CD14-positive monocyte (primary cell): ENCODE measurements around the gene UQCC2. TPM values are rescaled to one million over a fixed set of nuclear protein-coding genes. Genes with fewer than 3 reads are reported as not detected.

ENCODE experiments used
- DNase-seq, 3 donors: peaks; one replicate each; pipeline ENCODE4 v3.0.0-alpha.2; 2011 to 2022
- H2AFZ ChIP-seq: 2 replicates; pipeline ENCODE4 v1.6.0; 2012; ENCODE audit warnings: mild to moderate bottlenecking, low read depth, low read length, inconsistent platforms; ENCODE audit not compliant: insufficient read depth, poor library complexity, severe bottlenecking
- H3K27ac ChIP-seq, 2 donors: 1 replicate in 1 of 2; 2 replicates in 1 of 2; pipeline ENCODE4 v1.5.1; 2012 to 2013; ENCODE audit warnings: low read length in 2 of 2, control low read depth in 1 of 2, inconsistent platforms in 1 of 2, low read depth in 1 of 2, mild to moderate bottlenecking in 1 of 2
- H3K27me3 ChIP-seq, 2 donors: one replicate each; pipeline versions ENCODE4 v1.6.0 to v1.6.1; 2011 to 2013; ENCODE audit warnings: low read length in 2 of 2; ENCODE audit not compliant: control insufficient read depth in 2 of 2, insufficient read depth in 2 of 2
- H3K36me3 ChIP-seq, 2 donors: replicated peaks in 1 of 2; 1 replicate in 1 of 2; 2 replicates in 1 of 2; pipeline versions ENCODE4 v1.5.1 to v1.6.1; 2012 to 2013; ENCODE audit warnings: low read length in 2 of 2, control low read depth in 1 of 2, inconsistent platforms in 1 of 2, mild to moderate bottlenecking in 1 of 2; ENCODE audit not compliant: insufficient read depth in 2 of 2, control insufficient read depth in 1 of 2
- H3K4me1 ChIP-seq, 2 donors: 1 replicate in 1 of 2; 2 replicates in 1 of 2; pipeline versions ENCODE4 v1.5.1 to v1.6.1; 2012 to 2013; ENCODE audit warnings: low read length in 2 of 2, control low read depth in 1 of 2, inconsistent platforms in 1 of 2, mild to moderate bottlenecking in 1 of 2, moderate library complexity in 1 of 2; ENCODE audit not compliant: insufficient read depth in 2 of 2, control insufficient read depth in 1 of 2
- H3K4me2 ChIP-seq: replicated peaks from 2 replicates; pipeline ENCODE3; 2012; ENCODE audit warnings: low read length, moderate library complexity, mild to moderate bottlenecking; ENCODE audit not compliant: poor library complexity, severe bottlenecking; ENCODE audit errors: extremely low read depth
- H3K4me3 ChIP-seq, 3 experiments: fragments of 200-600 bp in 1 of 3; sonication (generic) in 1 of 3; replicated peaks in 1 of 3; 1 replicate in 2 of 3; 2 replicates in 1 of 3; pipeline ENCODE4 v1.5.1; 2011 to 2013; ENCODE audit warnings: low read length in 3 of 3, mild to moderate bottlenecking in 3 of 3, control low read depth in 2 of 3, low read depth in 2 of 3, inconsistent platforms in 1 of 3, moderate library complexity in 1 of 3
- H3K79me2 ChIP-seq: 2 replicates; pipeline ENCODE4 v1.6.0; 2012; ENCODE audit warnings: mild to moderate bottlenecking, control low read depth, inconsistent platforms, low read length, moderate library complexity; ENCODE audit not compliant: insufficient read depth
- H3K9ac ChIP-seq: 2 replicates; pipeline ENCODE4 v1.6.0; 2017; ENCODE audit warnings: low read length, mild to moderate bottlenecking; ENCODE audit not compliant: insufficient read depth, poor library complexity, severe bottlenecking
- H3K9me3 ChIP-seq, 2 donors: replicated peaks in 1 of 2; 1 replicate in 1 of 2; 2 replicates in 1 of 2; pipeline versions ENCODE4 v1.5.1 to v1.6.1; 2012 to 2013; ENCODE audit warnings: low read length in 2 of 2, control low read depth in 1 of 2; ENCODE audit not compliant: control insufficient read depth in 1 of 2, insufficient read depth in 1 of 2
- H4K20me1 ChIP-seq: 2 replicates; pipeline ENCODE4 v1.6.0; 2012; ENCODE audit warnings: mild to moderate bottlenecking, low read length, control low read depth, moderate library complexity; ENCODE audit not compliant: insufficient read depth
- H3K27ac Mint-ChIP-seq, 7 donors: one replicate each; pipeline ENCODE4 v1.8.0; 2020; ENCODE audit warnings: mild to moderate bottlenecking in 7 of 7, mixed read lengths in 7 of 7, moderate library complexity in 6 of 7, inconsistent platforms in 2 of 7
- H3K27me3 Mint-ChIP-seq, 3 donors: one replicate each; pipeline ENCODE4 v1.8.0; 2021 to 2022; ENCODE audit warnings: low read depth in 3 of 3, mild to moderate bottlenecking in 3 of 3, mixed read lengths in 3 of 3, moderate library complexity in 3 of 3, inconsistent platforms in 1 of 3
- H3K36me3 Mint-ChIP-seq, 2 donors: one replicate each; pipeline ENCODE4 v1.8.0; 2020; ENCODE audit warnings: mixed read lengths in 2 of 2, inconsistent platforms in 1 of 2, mild to moderate bottlenecking in 1 of 2
- H3K4me1 Mint-ChIP-seq: one replicate; pipeline ENCODE4 v1.8.0; 2020; ENCODE audit warnings: mild to moderate bottlenecking, mixed read lengths
- H3K4me3 Mint-ChIP-seq, 2 donors: one replicate each; pipeline ENCODE4 v1.8.0; 2020; ENCODE audit warnings: mild to moderate bottlenecking in 2 of 2, mixed read lengths in 2 of 2, moderate library complexity in 1 of 2
- H3K9me3 Mint-ChIP-seq, 7 donors: one replicate each; pipeline ENCODE4 v1.8.0; 2020 to 2022; ENCODE audit warnings: mixed read lengths in 7 of 7, mild to moderate bottlenecking in 6 of 7, moderate library complexity in 6 of 7, inconsistent platforms in 2 of 7
- CTCF ChIP-seq: fragments of 200-600 bp; IDR thresholded peaks from one replicate; pipeline ENCODE4 v1.8.0; 2022; ENCODE audit warnings: antibody characterized with exemption, mild to moderate bottlenecking
- WGBS: methylation state at CpG from one replicate; pipeline ENCODE4 v1.1.5; 2013; ENCODE audit warnings: missing lambda C conversion rate; ENCODE audit not compliant: insufficient coverage; 5-methylcytosine and 5-hydroxymethylcytosine counted together
- intact Hi-C, 2 donors: fragments of 100-400 bp; cut with micrococcal nuclease; formaldehyde crosslinking; loops; one replicate each; pipeline versions ENCODE4 v1.15.0 to v1.15.1; 2023
- polyA plus RNA-seq, 3 donors: library from polyadenylated mRNA; depleted of rRNA in 1 of 3; unstranded in 2 of 3; stranded (reverse) in 1 of 3; fragments of 300-500 nt in 2 of 3; fragments of >200 nt in 1 of 3; fragmentation: Illumina TruSeq in 2 of 3; gene quantifications; 1 replicate in 2 of 3; 2 replicates in 1 of 3; pipeline ENCODE4 v1.2.3, GENCODE V29; 2012 to 2021

The UQCC2 gene
- polyA plus RNA-seq, 3 donors: 10.3 to 39.3 (median 37.2) TPM

- Mint-ChIP-seq H3K9me3 (no peaks in the 10 kb centered on the region), H3K4me3 (no peak within 1 kb of the TSS), H3K4me1 (peaks cover 13% of the 10 kb centered on the region), H3K27ac (no peak within 1 kb of the TSS), H3K27me3 (peaks cover 4 to 15% (median 4%) of the 10 kb centered on the region in 3 donors), H3K36me3 (no peaks in the 10 kb centered on the region)
- H3K9me3 ChIP-seq: no peaks in the 10 kb centered on the region
- no peaks in the 10 kb centered on the region for H3K79me2 ChIP-seq
- H2AFZ ChIP-seq: no peak within 1 kb of the TSS
- TF ChIP-seq CTCF: no peak
- H3K27ac ChIP-seq: no peak within 1 kb of the TSS
- H3K4me3 ChIP-seq: no peak within 1 kb of the TSS
- DNase-seq: no peak
- intact Hi-C loops: no loop called here
- no peaks in the 10 kb centered on the region for H4K20me1 ChIP-seq
- no peaks in the 10 kb centered on the region for H3K4me1 ChIP-seq
- 86% methylated on average over 7 of the region's 10 CpGs for WGBS
- no peaks in the 10 kb centered on the region for H3K27me3 ChIP-seq
- no peak within 1 kb of the TSS for H3K4me2 ChIP-seq
- no peak within 1 kb of the TSS for H3K9ac ChIP-seq
- no peaks in the 10 kb centered on the region for H3K36me3 ChIP-seq
These were observed 35.2 kb upstream of the UQCC2 start, which contains the start of gene IP6K3 for GRCh38 chr6:33746651-33747100. IP6K3 (minus strand) TSS chr6:33746905; CDS start chr6:33735476, 11,429 bp downstream.

- Mint-ChIP-seq H3K4me1 (peaks cover 11% of the 10 kb centered on the region), H3K27ac (no peak overlapping the region), H3K27me3 (peaks cover 4 to 15% (median 4%) of the 10 kb centered on the region in 3 donors), H3K9me3 (no peaks in the 10 kb centered on the region), H3K36me3 (no peaks in the 10 kb centered on the region), H3K4me3 (no peak overlapping the region)
- Histone ChIP-seq H3K79me2 (no peaks in the 10 kb centered on the region), H2AFZ (no peak overlapping the region), H3K36me3 (no peaks in the 10 kb centered on the region), H3K9me3 (no peaks in the 10 kb centered on the region), H3K9ac (no peak overlapping the region), H3K4me1 (no peaks in the 10 kb centered on the region), H3K27ac (no peak overlapping the region), H3K4me2 (no peak overlapping the region), H4K20me1 (no peaks in the 10 kb centered on the region), H3K27me3 (no peaks in the 10 kb centered on the region), H3K4me3 (no peak overlapping the region)
- WGBS: 57% methylated on average over 9 of the region's 14 CpGs
- no peak for TF ChIP-seq CTCF
- no peak for DNase-seq
- intact Hi-C loops: no loop called here
These were observed 34.6 kb upstream of the UQCC2 start for GRCh38 chr6:33746036-33746600.
